Activated CD4-positive, alpha-beta memory T cell treated with anti-CD3 and anti-CD28 coated beads, Interleukin-2, amount 10 ng/mL, durations not matched to agents 7 days and 5 days (primary cell): ENCODE measurements around the gene TEDC2. TPM values are rescaled to one million over a fixed set of nuclear protein-coding genes. Genes with fewer than 3 reads are reported as not detected.
"Not testable (repeated sequence)": the region's sequence is repeated elsewhere in the genome, so short reads cannot be mapped to it uniquely, and the experiment has no call there.

Experiments
- CTCF ChIA-PET: fragments of 350-600 bp; sonication (Branson Sonifier 250); formaldehyde crosslinking; loops from one replicate; lab custom pipeline; 2021; ENCODE audit warnings: antibody characterized with exemption, inconsistent platforms; lab: Charles Lee
- POLR2A ChIA-PET: fragments of 350-600 bp; sonication (Branson Sonifier 250); formaldehyde crosslinking; loops from one replicate; lab custom pipeline; 2021; ENCODE audit warnings: antibody characterized with exemption; lab: Charles Lee
- DNase-seq: peaks from one replicate; pipeline ENCODE4 v3.0.0-alpha.2; 2020
- H3K27ac Mint-ChIP-seq: one replicate; pipeline ENCODE4 v1.8.0; 2021; ENCODE audit warnings: mild to moderate bottlenecking, mixed read lengths
- H3K27me3 Mint-ChIP-seq: one replicate; pipeline ENCODE4 v1.8.0; 2021; ENCODE audit warnings: mixed read lengths
- H3K36me3 Mint-ChIP-seq: one replicate; pipeline ENCODE4 v1.8.0; 2021; ENCODE audit warnings: low read depth, mixed read lengths
- H3K4me1 Mint-ChIP-seq: one replicate; pipeline ENCODE4 v1.8.0; 2021; ENCODE audit warnings: mixed read lengths
- H3K4me3 Mint-ChIP-seq: one replicate; pipeline ENCODE4 v1.8.0; 2021; ENCODE audit warnings: mild to moderate bottlenecking, mixed read lengths
- H3K9me3 Mint-ChIP-seq: one replicate; pipeline ENCODE4 v1.8.0; 2021; ENCODE audit warnings: mixed read lengths
- total RNA-seq, 2 experiments: library from RNA; stranded (reverse); gene quantifications; one replicate each; pipeline ENCODE4 v1.2.3, GENCODE V29; 2021

TEDC2 gene
- total RNA-seq, 2 experiments from 2014 or later: 12.5 to 13.9 TPM

DNA sequence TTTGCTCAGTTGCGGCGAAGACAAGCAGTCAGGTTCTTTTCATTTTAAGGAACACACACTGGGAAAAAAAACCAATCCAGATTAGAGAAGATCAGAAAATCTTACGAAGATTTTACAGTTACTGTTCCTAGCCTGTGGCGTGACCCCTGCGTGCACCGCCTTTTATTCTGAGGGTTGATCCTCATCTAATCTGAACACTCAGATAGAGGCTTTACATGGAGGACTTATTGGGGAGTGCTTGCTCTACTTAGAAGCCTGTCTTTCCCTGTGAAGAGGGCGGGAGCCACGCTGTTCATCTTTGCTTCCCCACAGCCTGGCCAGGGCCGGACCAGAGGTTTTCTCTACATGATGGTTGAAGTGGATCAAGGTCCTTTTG, 16.4 kb downstream of the TEDC2 start:
- Mint-ChIP-seq H3K9me3 (no peaks in the 10 kb centered on the region), H3K4me3 (peak overlapping the region; percentile 56), H3K27me3 (peaks cover 15% of the 10 kb centered on the region), H3K36me3 (no peaks in the 10 kb centered on the region), H3K27ac (no peak overlapping the region), H3K4me1 (peaks cover 20% of the 10 kb centered on the region)
- ChIA-PET POLR2A (interaction anchor here (1.0 kb wide), 1 partner anchor 56 kb away, joined by 3 read pairs; no protein-coding TSS in a partner anchor), CTCF (interaction anchor here (1.5 kb wide), 1 partner anchor 25 kb away, joined by 4 read pairs; no protein-coding TSS in a partner anchor)
- DNase-seq: no peak

DNA sequence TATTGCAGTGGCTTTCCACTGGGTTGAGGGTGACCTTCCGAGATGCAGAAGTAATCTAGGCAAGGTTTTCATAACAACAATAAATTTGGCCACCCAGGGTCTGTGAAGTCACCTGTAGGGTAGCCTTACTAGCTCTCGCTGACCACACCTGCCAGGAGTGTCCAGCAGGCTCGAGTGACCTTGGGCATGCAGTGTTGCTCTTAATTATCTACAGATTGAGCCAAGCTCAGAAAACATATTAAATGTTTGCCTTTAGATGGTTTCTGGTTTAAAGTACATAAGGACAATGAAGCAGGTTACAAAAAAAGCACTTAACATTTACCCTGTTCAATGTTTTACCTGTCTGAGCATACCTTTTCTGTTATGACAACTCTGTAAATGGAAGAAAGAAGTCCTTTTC, 16.8 kb downstream of the TEDC2 start:
- no peak overlapping the region for H3K27ac Mint-ChIP-seq
- peaks cover 20% of the 10 kb centered on the region for H3K4me1 Mint-ChIP-seq
- DNase-seq: no peak
- H3K36me3 Mint-ChIP-seq: no peaks in the 10 kb centered on the region
- H3K9me3 Mint-ChIP-seq: no peaks in the 10 kb centered on the region
- ChIA-PET CTCF (interaction anchor here (1.5 kb wide), 1 partner anchor 24 kb away, joined by 4 read pairs; no protein-coding TSS in a partner anchor), POLR2A (interaction anchor here (1.0 kb wide), 1 partner anchor 56 kb away, joined by 3 read pairs; no protein-coding TSS in a partner anchor)
- peak overlapping the region; percentile 56 for H3K4me3 Mint-ChIP-seq
- peaks cover 15% of the 10 kb centered on the region for H3K27me3 Mint-ChIP-seq

DNA sequence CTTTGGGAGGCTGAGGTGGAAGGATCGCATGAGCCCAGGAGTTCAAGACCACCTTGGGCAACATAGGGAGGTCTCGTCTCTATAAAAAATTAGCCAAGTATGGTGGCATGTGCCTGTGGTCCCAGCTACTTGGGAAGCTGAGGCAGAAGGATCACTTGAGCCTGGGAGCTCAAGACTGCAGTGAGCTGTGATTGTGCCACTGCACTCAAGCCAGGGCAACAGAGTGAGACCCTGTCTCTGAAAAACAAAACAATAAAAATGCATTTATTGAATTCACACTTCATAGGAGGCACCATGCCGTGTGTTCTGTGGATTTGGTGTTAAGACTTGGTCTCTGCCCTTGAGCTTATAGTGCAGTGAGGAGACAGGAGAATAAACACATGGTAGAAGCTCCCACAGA, 17.4 kb downstream of the TEDC2 start:
- POLR2A ChIA-PET: interaction anchor here (1.0 to 1.9 kb wide), 2 partner anchors 55 to 209 kb away, joined by 3 to 4 read pairs; partner anchors contain the start of gene RNPS1
- CTCF ChIA-PET: interaction anchor here (0.5 to 1.5 kb wide), 2 partner anchors 24 to 1754 kb away, joined by 3 to 4 read pairs; no protein-coding TSS in a partner anchor
- no peak overlapping the region for H3K27ac Mint-ChIP-seq
- DNase-seq: no peak
- no peaks in the 10 kb centered on the region for H3K9me3 Mint-ChIP-seq
- H3K4me3 Mint-ChIP-seq: no peak overlapping the region
- H3K36me3 Mint-ChIP-seq: no peaks in the 10 kb centered on the region
- peaks cover 20% of the 10 kb centered on the region for H3K4me1 Mint-ChIP-seq
- peaks cover 10% of the 10 kb centered on the region for H3K27me3 Mint-ChIP-seq

DNA sequence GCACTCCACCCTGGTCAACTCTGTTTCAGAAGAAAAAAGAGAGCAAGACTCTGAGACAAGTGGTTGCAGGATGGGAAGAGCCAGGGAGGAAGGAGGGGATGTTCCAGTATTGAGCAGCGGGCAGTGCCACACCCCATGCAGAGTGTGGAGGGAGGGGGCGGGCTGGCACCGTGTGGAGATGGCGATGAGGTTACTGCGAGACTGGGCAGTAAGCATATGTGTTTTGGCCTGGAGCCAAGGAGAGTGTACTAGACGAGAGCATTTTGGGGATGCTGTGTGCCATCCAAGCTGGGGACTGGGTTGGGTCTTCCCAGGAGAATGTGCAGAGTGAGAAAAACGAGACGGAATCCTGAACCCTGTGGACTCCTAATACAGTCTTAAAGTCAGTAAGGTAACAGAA, 18.4 kb downstream of the TEDC2 start:
- Mint-ChIP-seq H3K27ac (no peak overlapping the region), H3K27me3 (peaks cover 1% of the 10 kb centered on the region), H3K4me3 (no peak overlapping the region), H3K4me1 (peaks cover 14% of the 10 kb centered on the region), H3K9me3 (no peaks in the 10 kb centered on the region), H3K36me3 (no peaks in the 10 kb centered on the region)
- POLR2A ChIA-PET: interaction anchor here (1.9 kb wide), 1 partner anchor 210 kb away, joined by 4 read pairs; the partner anchor contains the start of gene RNPS1
- no peak for DNase-seq
- CTCF ChIA-PET: no interaction called here

DNA sequence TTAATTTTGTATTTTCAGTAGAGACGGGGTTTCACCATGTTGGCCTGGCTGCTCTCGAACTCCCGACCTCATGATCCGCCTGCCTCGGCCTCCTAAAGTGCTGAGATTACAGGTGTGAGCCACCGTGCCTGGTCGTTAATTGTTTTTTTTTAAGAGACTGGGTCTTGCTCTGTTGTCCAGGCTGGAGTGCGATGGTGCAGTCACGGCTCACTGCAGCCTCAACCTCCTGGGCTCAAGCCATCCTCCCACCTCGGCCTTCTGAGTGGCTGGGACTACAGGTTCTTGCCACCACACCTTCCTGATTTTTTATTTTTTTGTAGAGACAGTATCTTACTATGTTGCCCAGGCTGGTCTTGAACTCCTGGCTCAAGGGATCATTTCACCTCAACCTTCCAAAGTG, 20.1 kb downstream of the TEDC2 start:
- CTCF ChIA-PET, H3K27me3 Mint-ChIP-seq, H3K27ac Mint-ChIP-seq, H3K9me3 Mint-ChIP-seq, DNase-seq, H3K4me3 Mint-ChIP-seq, POLR2A ChIA-PET, H3K36me3 Mint-ChIP-seq: not testable (repeated sequence)
- H3K4me1 Mint-ChIP-seq: peaks cover 12% of the 10 kb centered on the region

DNA sequence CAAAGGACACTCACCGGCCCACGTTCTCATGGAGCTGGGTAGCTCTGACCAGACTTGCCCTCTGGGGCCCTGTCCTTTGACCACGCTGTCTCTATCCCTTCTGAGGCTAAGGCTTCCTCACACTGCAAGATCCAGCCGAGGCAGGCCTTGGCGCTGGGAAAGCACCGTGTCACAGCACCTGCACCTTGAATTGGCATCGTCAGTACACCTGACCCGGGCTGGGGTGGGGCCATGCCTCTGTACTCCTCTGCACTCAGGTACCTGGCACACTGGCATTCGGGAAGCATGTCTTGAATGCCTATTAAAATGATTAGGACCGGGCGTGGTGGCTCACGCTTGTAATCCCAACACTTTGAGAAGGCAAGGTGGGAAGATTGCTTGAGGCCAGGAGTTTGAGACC, 21.0 kb downstream of the TEDC2 start:
- POLR2A ChIA-PET: no interaction called here
- DNase-seq: no peak
- Mint-ChIP-seq H3K27ac (no peak overlapping the region), H3K36me3 (no peaks in the 10 kb centered on the region), H3K27me3 (no peaks in the 10 kb centered on the region), H3K9me3 (no peaks in the 10 kb centered on the region), H3K4me1 (peaks cover 10% of the 10 kb centered on the region), H3K4me3 (no peak overlapping the region)
- CTCF ChIA-PET: no interaction called here

DNA sequence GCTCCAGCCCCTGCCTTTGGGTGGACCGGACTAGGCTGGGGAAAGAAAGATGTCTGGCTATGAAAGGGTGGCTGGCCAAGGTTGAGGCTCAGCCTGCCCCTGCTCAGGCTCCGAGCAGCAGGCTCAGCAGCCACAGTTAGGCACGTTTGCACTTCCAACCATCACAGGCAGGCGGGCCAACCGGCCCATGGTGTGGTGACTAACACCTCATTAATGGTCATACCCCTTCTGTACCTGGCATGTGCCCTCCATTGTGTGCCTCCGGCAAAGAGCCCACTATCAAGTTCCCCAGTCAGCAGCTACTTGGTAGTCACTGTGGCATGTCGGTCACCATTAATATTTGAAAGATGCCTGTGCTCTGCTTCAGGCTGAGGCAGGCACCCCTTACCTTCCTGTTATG, 21.8 kb downstream of the TEDC2 start:
- POLR2A ChIA-PET: interaction anchor here (1.6 kb wide), 1 partner anchor 32 kb away, joined by 4 read pairs; the partner anchor contains the start of gene ATP6V0C
- no peak overlapping the region for H3K4me3 Mint-ChIP-seq
- CTCF ChIA-PET: no interaction called here
- no peaks in the 10 kb centered on the region for H3K36me3 Mint-ChIP-seq
- no peak overlapping the region for H3K27ac Mint-ChIP-seq
- H3K4me1 Mint-ChIP-seq: peaks cover 9% of the 10 kb centered on the region
- no peak for DNase-seq
- no peaks in the 10 kb centered on the region for H3K27me3 Mint-ChIP-seq
- no peaks in the 10 kb centered on the region for H3K9me3 Mint-ChIP-seq

DNA sequence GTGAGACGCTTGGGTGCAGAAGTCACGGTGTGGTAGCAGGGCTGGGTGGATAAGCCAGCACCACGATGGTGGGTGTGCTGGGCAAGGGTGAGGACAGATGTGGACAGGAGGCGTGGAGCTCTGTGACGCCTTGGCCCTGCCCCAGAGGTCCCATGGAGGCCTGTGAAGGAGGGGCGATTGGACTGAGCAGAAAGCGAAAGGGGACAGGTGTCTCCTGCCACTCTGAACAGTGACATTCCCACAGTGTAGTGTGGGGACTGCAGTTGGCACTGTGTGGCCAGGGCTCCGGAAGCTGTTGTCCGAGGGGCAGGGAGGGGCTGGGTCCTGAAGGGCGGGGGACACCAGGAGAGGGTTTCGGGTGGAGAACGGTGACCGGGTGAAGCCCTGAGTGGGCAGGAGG, 22.3 kb downstream of the TEDC2 start:
- no peaks in the 10 kb centered on the region for H3K36me3 Mint-ChIP-seq
- H3K4me1 Mint-ChIP-seq: peaks cover 12% of the 10 kb centered on the region
- no peak overlapping the region for H3K27ac Mint-ChIP-seq
- H3K27me3 Mint-ChIP-seq: no peaks in the 10 kb centered on the region
- no peak for DNase-seq
- ChIA-PET CTCF (no interaction called here), POLR2A (interaction anchor here (1.6 kb wide), 1 partner anchor 31 kb away, joined by 4 read pairs; the partner anchor contains the start of gene ATP6V0C)
- H3K4me3 Mint-ChIP-seq: no peak overlapping the region
- no peaks in the 10 kb centered on the region for H3K9me3 Mint-ChIP-seq

DNA sequence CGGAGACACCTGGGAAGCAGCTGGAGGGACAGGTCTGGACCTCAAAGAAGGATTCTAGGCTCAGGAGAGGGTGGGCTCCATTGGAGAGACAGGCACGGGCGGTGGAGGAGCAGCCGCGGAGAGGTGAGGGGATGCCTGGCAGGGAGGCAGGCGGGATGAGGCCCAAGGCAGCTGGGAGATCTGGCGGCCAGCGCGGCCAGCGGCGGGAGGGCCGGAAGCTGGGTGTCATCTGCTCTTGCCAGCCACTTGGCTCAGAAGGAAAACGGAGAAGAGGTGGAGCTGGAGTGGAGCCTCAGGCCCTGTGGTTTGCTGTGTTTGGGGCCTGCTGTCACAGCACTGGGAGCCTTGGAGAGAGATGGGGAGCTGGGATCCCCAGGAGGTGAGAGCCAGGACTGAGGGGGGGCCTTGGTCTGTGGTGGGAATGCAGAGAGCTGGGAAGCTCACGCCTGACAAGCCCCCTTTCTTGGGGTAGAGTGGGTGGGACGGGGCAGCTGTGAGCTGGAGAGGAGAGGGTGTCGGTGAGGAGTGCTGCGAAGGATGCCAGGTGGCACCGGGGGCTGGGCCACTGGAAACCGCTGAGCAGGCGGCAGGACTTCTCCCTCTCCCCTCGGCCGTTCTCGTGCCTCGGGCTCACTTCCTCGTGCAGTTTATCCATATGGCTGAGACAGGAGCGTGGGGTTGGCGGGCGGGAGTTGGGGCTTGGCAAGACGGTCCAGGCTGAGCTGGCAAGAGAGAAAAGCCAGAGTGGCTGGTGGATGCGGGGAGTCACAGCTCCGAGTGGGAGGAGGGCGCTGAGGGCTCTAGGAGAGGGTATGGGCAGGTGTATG, 23.0 kb downstream of the TEDC2 start:
- Mint-ChIP-seq H3K36me3 (no peaks in the 10 kb centered on the region), H3K4me3 (no peak overlapping the region), H3K27ac (no peak overlapping the region), H3K4me1 (peaks cover 17% of the 10 kb centered on the region), H3K27me3 (no peaks in the 10 kb centered on the region), H3K9me3 (no peaks in the 10 kb centered on the region)
- ChIA-PET CTCF (no interaction called here), POLR2A (interaction anchor here (1.2 to 1.6 kb wide), 2 partner anchors 31 to 231 kb away, joined by 3 to 4 read pairs; partner anchors contain the start of genes ATP6V0C and ECI1)
- no peak for DNase-seq

DNA sequence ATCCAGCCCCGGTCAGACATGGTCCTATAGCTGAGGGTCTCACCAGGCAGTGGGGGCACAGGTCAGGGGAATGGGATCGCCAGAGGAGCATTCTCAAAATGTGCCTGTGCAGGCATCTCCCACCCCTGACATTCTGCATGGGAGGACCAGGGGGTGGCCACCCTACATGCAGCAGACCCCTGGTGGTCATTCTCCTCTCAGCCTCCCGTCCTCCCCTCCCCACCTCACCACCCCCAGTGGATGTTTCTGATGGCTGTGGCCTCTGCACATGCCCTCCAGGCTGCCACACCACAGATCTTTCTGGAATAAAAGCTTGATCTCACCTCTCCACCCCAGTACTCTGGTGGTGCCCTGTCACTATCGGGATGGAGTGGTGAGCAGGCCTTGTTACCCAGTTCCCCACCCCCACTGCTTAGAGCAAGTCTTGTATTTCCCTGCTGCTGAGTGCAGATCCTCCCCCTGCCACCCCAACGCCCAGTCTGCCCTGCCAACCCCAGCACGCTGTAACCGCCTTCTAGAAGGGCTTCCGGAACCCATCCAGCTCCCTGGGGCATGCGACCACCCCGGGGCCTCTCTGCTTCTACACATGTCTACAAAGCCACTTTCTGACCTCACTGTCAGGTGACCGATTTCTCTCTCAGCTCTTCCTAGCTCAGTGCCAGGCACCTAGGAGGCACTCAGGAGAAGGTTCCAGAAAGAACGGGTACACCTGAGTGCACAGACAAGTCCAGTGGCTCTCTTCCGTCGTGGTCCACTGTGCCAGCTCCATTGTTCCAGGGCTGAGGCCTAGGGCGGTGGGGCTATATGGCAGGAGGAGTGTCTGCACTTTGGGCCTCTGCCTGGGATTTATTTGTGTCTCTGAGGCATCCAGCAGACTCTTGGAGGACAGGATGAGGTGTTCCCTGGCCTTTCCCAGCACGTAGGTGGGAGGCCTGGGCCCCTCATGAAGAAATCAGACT, 24.3 kb downstream of the TEDC2 start:
- Mint-ChIP-seq H3K4me3 (no peak overlapping the region), H3K4me1 (peaks cover 19% of the 10 kb centered on the region), H3K9me3 (no peaks in the 10 kb centered on the region), H3K36me3 (no peaks in the 10 kb centered on the region), H3K27ac (no peak overlapping the region), H3K27me3 (no peaks in the 10 kb centered on the region)
- DNase-seq: no peak
- ChIA-PET CTCF (interaction anchor here (1.6 kb wide), 1 partner anchor 10 kb away, joined by 3 read pairs; the partner anchor contains the start of gene TBC1D24), POLR2A (interaction anchor here (1.2 kb wide), 1 partner anchor 232 kb away, joined by 3 read pairs; the partner anchor contains the start of gene ECI1)

DNA sequence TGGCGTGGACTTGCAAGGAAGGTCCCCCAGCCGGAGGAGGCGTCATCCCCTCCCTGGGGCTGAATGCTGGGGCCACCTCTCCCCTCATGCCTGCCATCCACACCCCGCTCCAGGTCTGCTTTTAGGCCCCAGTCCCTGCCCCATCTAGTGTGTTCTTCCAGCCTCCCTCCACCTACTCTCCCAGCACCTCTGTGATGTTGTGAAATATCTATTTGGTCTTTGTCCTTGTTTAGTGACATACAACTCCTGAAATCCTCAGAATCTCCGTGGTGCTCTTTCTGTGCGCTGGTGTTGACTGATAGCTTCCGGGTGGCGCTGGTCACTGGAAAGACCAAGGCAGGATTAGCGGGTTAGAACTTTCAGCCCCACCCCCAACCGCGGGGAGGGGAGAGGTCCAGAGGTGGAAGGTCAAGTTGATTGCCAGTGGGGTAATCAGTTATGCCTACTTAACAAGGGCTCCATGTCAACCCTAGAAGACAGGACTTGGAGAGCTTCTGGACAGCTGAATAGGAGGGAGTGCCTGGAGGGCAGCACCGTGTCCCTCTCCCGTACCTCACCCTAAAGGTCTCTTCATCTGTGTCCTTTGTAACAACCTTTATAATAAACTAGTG, 25.1 kb downstream of the TEDC2 start:
- CTCF ChIA-PET: interaction anchor here (1.6 kb wide), 1 partner anchor 11 kb away, joined by 3 read pairs; the partner anchor contains the start of gene TBC1D24
- POLR2A ChIA-PET: interaction anchor here (0.7 to 1.4 kb wide), 2 partner anchors 10 to 56 kb away, joined by 3 read pairs; partner anchors contain the start of genes CCNF and TBC1D24
- Mint-ChIP-seq H3K4me3 (no peak overlapping the region), H3K9me3 (no peaks in the 10 kb centered on the region), H3K27me3 (no peaks in the 10 kb centered on the region), H3K4me1 (peaks cover 19% of the 10 kb centered on the region), H3K27ac (no peak overlapping the region), H3K36me3 (no peaks in the 10 kb centered on the region)
- DNase-seq: no peak
